B cell (primary cell): ENCODE measurements around the gene TBC1D12. TPM values are rescaled to one million over a fixed set of nuclear protein-coding genes. Genes with fewer than 3 reads are reported as not detected.

Experiments used
- ATAC-seq: fragments of 200-7000 bp; cut with Tn5 transposase; one replicate; pipeline ENCODE4 v1.10.0; 2021; ENCODE audit warnings: low read depth, mild to moderate bottlenecking, moderate number of reproducible peaks, moderate library complexity
- CTCF ChIA-PET: fragments of 350-600 bp; sonication (Branson Sonifier 250); formaldehyde crosslinking; loops from one replicate; lab custom pipeline; 2021; ENCODE audit warnings: antibody characterized with exemption, inconsistent platforms; lab: Charles Lee
- POLR2A ChIA-PET: fragments of 350-600 bp; sonication (Branson Sonifier 250); formaldehyde crosslinking; loops from one replicate; lab custom pipeline; 2021; ENCODE audit warnings: antibody characterized with exemption; lab: Charles Lee
- DNase-seq: peaks from one replicate; pipeline ENCODE4 v3.0.0; 2013
- H2AFZ ChIP-seq: 2 replicates; pipeline ENCODE4 v1.6.1; 2012; ENCODE audit warnings: mild to moderate bottlenecking, low read depth, low read length; ENCODE audit not compliant: insufficient read depth, poor library complexity, severe bottlenecking
- H3K27ac ChIP-seq, 2 donors: 1 replicate in 1 of 2; 2 replicates in 1 of 2; pipeline ENCODE4 v1.5.1; 2012 to 2013; ENCODE audit warnings: low read length in 2 of 2, mild to moderate bottlenecking in 2 of 2, moderate library complexity in 1 of 2
- H3K27me3 ChIP-seq, 4 experiments: fragments of 200-600 bp in 1 of 4; sonication (generic) in 1 of 4; replicated peaks in 1 of 4; 1 replicate in 2 of 4; 2 replicates in 2 of 4; pipeline versions ENCODE4 v1.6.1 to v1.7.0; 2013 to 2016; ENCODE audit warnings: low read length in 3 of 4, mild to moderate bottlenecking in 2 of 4, mixed read lengths in 1 of 4, moderate library complexity in 1 of 4; ENCODE audit not compliant: insufficient read depth in 4 of 4, control insufficient read depth in 3 of 4; ENCODE audit errors: control extremely low read depth in 1 of 4
- H3K36me3 ChIP-seq, 2 experiments: replicated peaks in 1 of 2; 1 replicate in 1 of 2; 2 replicates in 1 of 2; pipeline versions ENCODE4 v1.6.1 to v1.7.1; 2013; ENCODE audit warnings: low read length in 1 of 2; ENCODE audit not compliant: insufficient read depth in 2 of 2, control insufficient read depth in 1 of 2; ENCODE audit errors: control extremely low read depth in 1 of 2, extremely low read depth in 1 of 2
- H3K4me1 ChIP-seq, 2 donors: fragments of 200-600 bp in 1 of 2; sonication (generic) in 1 of 2; 1 replicate in 1 of 2; 2 replicates in 1 of 2; pipeline versions ENCODE4 v1.5.1 to v1.6.1; 2013 to 2017; ENCODE audit warnings: low read length in 2 of 2; ENCODE audit not compliant: control insufficient read depth in 2 of 2, insufficient read depth in 2 of 2
- H3K4me2 ChIP-seq: replicated peaks from 2 replicates; pipeline ENCODE3; 2012; ENCODE audit warnings: mild to moderate bottlenecking, low read depth, low read length; ENCODE audit not compliant: poor library complexity, severe bottlenecking
- H3K4me3 ChIP-seq, 5 experiments: fragments of 200-600 bp in 1 of 5; sonication (generic) in 1 of 5; 1 replicate in 3 of 5; 2 replicates in 2 of 5; pipeline versions ENCODE4 v1.5.1 to v1.7.0; 2011 to 2016; ENCODE audit warnings: low read length in 4 of 5, mild to moderate bottlenecking in 4 of 5, low read depth in 2 of 5, control low read depth in 1 of 5, moderate library complexity in 1 of 5; ENCODE audit not compliant: insufficient read depth in 1 of 5; ENCODE audit errors: control extremely low read depth in 1 of 5, extremely low read depth in 1 of 5
- H3K79me2 ChIP-seq: fragments of 200-600 bp; sonication (generic); one replicate; pipeline ENCODE4 v1.6.0; 2016; ENCODE audit warnings: low read length; ENCODE audit not compliant: control insufficient read depth, insufficient read depth
- H3K9ac ChIP-seq: fragments of 200-600 bp; sonication (generic); 2 replicates; pipeline ENCODE4 v1.6.1; 2017; ENCODE audit warnings: mild to moderate bottlenecking, low read length, moderate library complexity
- H3K9me3 ChIP-seq, 3 donors: one replicate each; pipeline versions ENCODE4 v1.6.1 to v1.7.1; 2013; ENCODE audit warnings: low read length in 2 of 3; ENCODE audit not compliant: control insufficient read depth in 2 of 3, insufficient read depth in 1 of 3; ENCODE audit errors: control extremely low read depth in 1 of 3
- H4K20me1 ChIP-seq: 2 replicates; pipeline ENCODE4 v1.6.0; 2012; ENCODE audit warnings: mild to moderate bottlenecking, low read length; ENCODE audit not compliant: insufficient read depth, control insufficient read depth, poor library complexity, severe bottlenecking
- H3K27ac Mint-ChIP-seq: one replicate; pipeline ENCODE4 v1.8.0; 2021; ENCODE audit warnings: mixed read lengths
- H3K27me3 Mint-ChIP-seq: one replicate; pipeline ENCODE4 v1.8.0; 2021; ENCODE audit warnings: mixed read lengths
- H3K4me1 Mint-ChIP-seq: one replicate; pipeline ENCODE4 v1.8.0; 2021; ENCODE audit warnings: mixed read lengths
- H3K4me3 Mint-ChIP-seq: one replicate; pipeline ENCODE4 v1.8.0; 2021; ENCODE audit warnings: mixed read lengths
- H3K9me3 Mint-ChIP-seq: one replicate; pipeline ENCODE4 v1.8.0; 2022; ENCODE audit warnings: mixed read lengths; ENCODE audit not compliant: insufficient read depth
- EZH2 ChIP-seq: IDR thresholded peaks from 2 replicates; pipeline ENCODE4 v1.6.1; 2012; ENCODE audit warnings: borderline replicate concordance, low read depth, mild to moderate bottlenecking, moderate library complexity, low read length; ENCODE audit not compliant: insufficient read depth, poor library complexity, severe bottlenecking
- WGBS: methylation state at CpG from one replicate; pipeline ENCODE4 v1.1.5; 2013; ENCODE audit warnings: missing lambda C conversion rate; ENCODE audit not compliant: insufficient coverage; 5-methylcytosine and 5-hydroxymethylcytosine counted together
- intact Hi-C: fragments of 100-400 bp; cut with micrococcal nuclease; formaldehyde crosslinking; loops from one replicate; pipeline ENCODE4 v1.10.0; 2022
- polyA plus RNA-seq: library from polyadenylated mRNA; depleted of rRNA; stranded (reverse); fragments of >200 nt; gene quantifications from 2 replicates; pipeline ENCODE4 v1.2.3, GENCODE V29; 2012
- total RNA-seq, 2 donors: library from RNA; stranded (reverse); fragments of 120-200 nt in 1 of 2; gene quantifications; 1 replicate in 1 of 2; 2 replicates in 1 of 2; pipeline versions ENCODE4 v1.2.3 to v1.2.4, GENCODE V29; 2013 to 2022
- TF ChIP-seq, protein P1 (sequence below): fragments of 200-600 bp; IDR thresholded peaks from one replicate; pipeline ENCODE4 v1.8.0; 2022; ENCODE audit warnings: antibody characterized with exemption, mild to moderate bottlenecking

Gene TBC1D12
- total and polyA plus RNA-seq, 2 donors (not counting 1 experiment from before 2014, with no cell fraction given), result 3.1 to 9.3 TPM

DNA sequence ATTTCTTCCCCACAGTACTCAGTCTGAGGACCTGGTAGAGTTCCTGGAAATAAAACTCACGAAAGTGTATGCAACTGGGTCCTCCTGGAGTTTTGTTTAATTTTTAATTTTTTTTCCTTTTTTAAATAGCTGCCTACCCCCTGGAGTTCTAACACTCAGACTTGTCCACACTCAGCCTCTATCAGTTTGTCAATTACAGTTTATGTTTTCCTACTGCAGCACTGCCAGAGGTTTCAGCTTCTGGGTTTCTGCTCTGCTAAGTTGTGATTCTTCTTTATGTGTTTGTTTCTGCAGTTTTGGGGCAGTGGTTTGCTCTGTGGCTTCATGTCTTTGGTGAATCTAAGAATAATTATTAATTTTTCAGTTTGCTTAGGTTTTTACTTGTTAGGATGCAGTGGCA is 59.2 kb downstream of the TBC1D12 start:
- H3K9ac ChIP-seq, result no peak overlapping the region
- ChIA-PET POLR2A (no interaction called here), CTCF (no interaction called here)
- H2AFZ ChIP-seq, result no peak overlapping the region
- no peaks in the 10 kb centered on the region for H4K20me1 ChIP-seq
- H3K27ac Mint-ChIP-seq, result no peak overlapping the region
- peaks cover 2% of the 10 kb centered on the region for H3K4me1 Mint-ChIP-seq
- no peak overlapping the region for H3K4me3 ChIP-seq
- no peaks in the 10 kb centered on the region for H3K27me3 ChIP-seq
- intact Hi-C loops, result no loop called here
- no peak overlapping the region for H3K4me3 Mint-ChIP-seq
- no peaks in the 10 kb centered on the region for H3K27me3 Mint-ChIP-seq
- no peaks in the 10 kb centered on the region for H3K4me1 ChIP-seq
- no peak for TF ChIP-seq EZH2
- TF ChIP-seq, protein P1, sequence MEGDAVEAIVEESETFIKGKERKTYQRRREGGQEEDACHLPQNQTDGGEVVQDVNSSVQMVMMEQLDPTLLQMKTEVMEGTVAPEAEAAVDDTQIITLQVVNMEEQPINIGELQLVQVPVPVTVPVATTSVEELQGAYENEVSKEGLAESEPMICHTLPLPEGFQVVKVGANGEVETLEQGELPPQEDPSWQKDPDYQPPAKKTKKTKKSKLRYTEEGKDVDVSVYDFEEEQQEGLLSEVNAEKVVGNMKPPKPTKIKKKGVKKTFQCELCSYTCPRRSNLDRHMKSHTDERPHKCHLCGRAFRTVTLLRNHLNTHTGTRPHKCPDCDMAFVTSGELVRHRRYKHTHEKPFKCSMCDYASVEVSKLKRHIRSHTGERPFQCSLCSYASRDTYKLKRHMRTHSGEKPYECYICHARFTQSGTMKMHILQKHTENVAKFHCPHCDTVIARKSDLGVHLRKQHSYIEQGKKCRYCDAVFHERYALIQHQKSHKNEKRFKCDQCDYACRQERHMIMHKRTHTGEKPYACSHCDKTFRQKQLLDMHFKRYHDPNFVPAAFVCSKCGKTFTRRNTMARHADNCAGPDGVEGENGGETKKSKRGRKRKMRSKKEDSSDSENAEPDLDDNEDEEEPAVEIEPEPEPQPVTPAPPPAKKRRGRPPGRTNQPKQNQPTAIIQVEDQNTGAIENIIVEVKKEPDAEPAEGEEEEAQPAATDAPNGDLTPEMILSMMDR, result no peak
- no CpG with 5 or more reads among the region's 1 CpG for WGBS
- no peaks in the 10 kb centered on the region for H3K36me3 ChIP-seq
- H3K27ac ChIP-seq, result no peak overlapping the region
- ATAC-seq (no peak), DNase-seq (no peak)
- H3K9me3 Mint-ChIP-seq, result peaks cover 11% of the 10 kb centered on the region
- no peaks in the 10 kb centered on the region for H3K79me2 ChIP-seq
- no peak overlapping the region for H3K4me2 ChIP-seq
- peaks cover 0 to 19% (median 0%) of the 10 kb centered on the region in 3 donors for H3K9me3 ChIP-seq

DNA sequence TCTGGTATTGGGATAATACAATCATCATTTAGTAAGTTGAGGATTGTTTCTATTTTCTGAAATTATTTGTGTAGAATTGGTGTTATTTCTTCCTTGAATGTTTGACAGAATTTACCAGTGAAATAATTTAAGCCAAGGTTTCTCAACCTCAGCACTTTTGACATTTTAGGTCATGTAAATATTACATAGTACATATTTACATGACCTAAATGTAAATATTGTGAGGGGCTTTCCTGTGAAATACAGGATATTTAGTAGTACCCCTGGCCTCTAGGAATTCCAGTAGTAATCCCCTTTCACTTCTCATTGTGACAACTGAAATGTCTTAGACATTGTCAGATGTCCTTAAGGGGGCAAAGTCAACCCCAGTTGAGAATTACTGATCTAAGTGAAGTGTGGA is 59.8 kb downstream of the TBC1D12 start:
- peaks cover 0 to 19% (median 0%) of the 10 kb centered on the region in 3 donors for H3K9me3 ChIP-seq
- peaks cover 2% of the 10 kb centered on the region for H3K4me1 Mint-ChIP-seq
- H3K36me3 ChIP-seq, result no peaks in the 10 kb centered on the region
- intact Hi-C loops, result no loop called here
- no peaks in the 10 kb centered on the region for H3K4me1 ChIP-seq
- H3K9ac ChIP-seq, result no peak overlapping the region
- H2AFZ ChIP-seq, result no peak overlapping the region
- ATAC-seq, result no peak
- H3K4me3 Mint-ChIP-seq, result no peak overlapping the region
- no peak for DNase-seq
- H4K20me1 ChIP-seq, result no peaks in the 10 kb centered on the region
- H3K9me3 Mint-ChIP-seq, result peaks cover 10% of the 10 kb centered on the region
- ChIA-PET POLR2A (no interaction called here), CTCF (no interaction called here)
- no peaks in the 10 kb centered on the region for H3K27me3 ChIP-seq
- H3K4me2 ChIP-seq, result no peak overlapping the region
- H3K4me3 ChIP-seq, result no peak overlapping the region
- no peak overlapping the region for H3K27ac Mint-ChIP-seq
- H3K27me3 Mint-ChIP-seq, result no peaks in the 10 kb centered on the region
- H3K79me2 ChIP-seq, result no peaks in the 10 kb centered on the region
- H3K27ac ChIP-seq, result no peak overlapping the region
- TF ChIP-seq, protein P1, result no peak
- no peak for TF ChIP-seq EZH2
